ENCODE data around the gene NUFIP2.

The NUFIP2 gene

DNA sequence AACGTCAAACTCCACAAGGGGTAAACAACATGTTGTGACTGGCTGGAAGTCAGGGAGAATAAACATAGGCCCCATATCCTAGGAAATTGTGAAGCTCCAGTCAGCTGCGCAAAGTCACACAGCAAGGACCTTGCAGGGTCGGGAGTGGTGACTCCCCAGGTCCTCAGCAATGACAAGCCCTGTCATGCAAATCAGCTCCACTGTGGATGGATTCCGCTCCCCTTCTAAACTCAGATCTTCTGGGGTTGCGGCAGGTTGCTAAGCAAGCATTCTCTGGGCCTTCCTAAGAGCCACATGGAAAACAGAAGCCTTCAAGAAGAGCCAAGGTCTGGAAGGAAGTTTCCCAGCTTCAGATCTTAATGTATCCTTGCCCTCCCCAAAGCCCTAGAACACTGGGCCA, 84.9 kb downstream of the NUFIP2 start:
- TF ChIP-seq FOXM1 (IDR thresholded peaks at IDR 0.05; ENCODE audit: borderline replicate concordance, low read depth) (no peak), ZBTB7A (IDR thresholded peaks at IDR 0.05; ENCODE audit: low read depth) (no peak), CEBPB (IDR thresholded peaks at IDR 0.05) (no peak), YY1 (IDR thresholded peaks at IDR 0.05; ENCODE audit: low read depth) (no peak), TEAD4 (IDR thresholded peaks at IDR 0.05) (no peak)
- TF ChIP-seq, protein P1, sequence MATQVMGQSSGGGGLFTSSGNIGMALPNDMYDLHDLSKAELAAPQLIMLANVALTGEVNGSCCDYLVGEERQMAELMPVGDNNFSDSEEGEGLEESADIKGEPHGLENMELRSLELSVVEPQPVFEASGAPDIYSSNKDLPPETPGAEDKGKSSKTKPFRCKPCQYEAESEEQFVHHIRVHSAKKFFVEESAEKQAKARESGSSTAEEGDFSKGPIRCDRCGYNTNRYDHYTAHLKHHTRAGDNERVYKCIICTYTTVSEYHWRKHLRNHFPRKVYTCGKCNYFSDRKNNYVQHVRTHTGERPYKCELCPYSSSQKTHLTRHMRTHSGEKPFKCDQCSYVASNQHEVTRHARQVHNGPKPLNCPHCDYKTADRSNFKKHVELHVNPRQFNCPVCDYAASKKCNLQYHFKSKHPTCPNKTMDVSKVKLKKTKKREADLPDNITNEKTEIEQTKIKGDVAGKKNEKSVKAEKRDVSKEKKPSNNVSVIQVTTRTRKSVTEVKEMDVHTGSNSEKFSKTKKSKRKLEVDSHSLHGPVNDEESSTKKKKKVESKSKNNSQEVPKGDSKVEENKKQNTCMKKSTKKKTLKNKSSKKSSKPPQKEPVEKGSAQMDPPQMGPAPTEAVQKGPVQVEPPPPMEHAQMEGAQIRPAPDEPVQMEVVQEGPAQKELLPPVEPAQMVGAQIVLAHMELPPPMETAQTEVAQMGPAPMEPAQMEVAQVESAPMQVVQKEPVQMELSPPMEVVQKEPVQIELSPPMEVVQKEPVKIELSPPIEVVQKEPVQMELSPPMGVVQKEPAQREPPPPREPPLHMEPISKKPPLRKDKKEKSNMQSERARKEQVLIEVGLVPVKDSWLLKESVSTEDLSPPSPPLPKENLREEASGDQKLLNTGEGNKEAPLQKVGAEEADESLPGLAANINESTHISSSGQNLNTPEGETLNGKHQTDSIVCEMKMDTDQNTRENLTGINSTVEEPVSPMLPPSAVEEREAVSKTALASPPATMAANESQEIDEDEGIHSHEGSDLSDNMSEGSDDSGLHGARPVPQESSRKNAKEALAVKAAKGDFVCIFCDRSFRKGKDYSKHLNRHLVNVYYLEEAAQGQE (IDR thresholded peaks at IDR 0.05; ENCODE audit: low read depth): no peak

GRCh38 chr17:29207975-29208374, 86.0 kb downstream of the NUFIP2 start:
- TF ChIP-seq EGR1 (IDR thresholded peaks at IDR 0.05): no peak

All from Ishikawa (cell line).